ENCODE results near the gene MED26. TPM values are rescaled to one million over a fixed set of nuclear protein-coding genes. Genes with fewer than 3 reads are reported as not detected.
A peak's percentile ranks its signal among the peaks of the same experiment; 100 is the strongest.

MED26 gene
- total and polyA plus RNA-seq, 2 of the 13 experiments (the other 11 are each of a cell fraction or from before 2014, with no cell fraction given) = 3.5 to 3.8 TPM

DNA sequence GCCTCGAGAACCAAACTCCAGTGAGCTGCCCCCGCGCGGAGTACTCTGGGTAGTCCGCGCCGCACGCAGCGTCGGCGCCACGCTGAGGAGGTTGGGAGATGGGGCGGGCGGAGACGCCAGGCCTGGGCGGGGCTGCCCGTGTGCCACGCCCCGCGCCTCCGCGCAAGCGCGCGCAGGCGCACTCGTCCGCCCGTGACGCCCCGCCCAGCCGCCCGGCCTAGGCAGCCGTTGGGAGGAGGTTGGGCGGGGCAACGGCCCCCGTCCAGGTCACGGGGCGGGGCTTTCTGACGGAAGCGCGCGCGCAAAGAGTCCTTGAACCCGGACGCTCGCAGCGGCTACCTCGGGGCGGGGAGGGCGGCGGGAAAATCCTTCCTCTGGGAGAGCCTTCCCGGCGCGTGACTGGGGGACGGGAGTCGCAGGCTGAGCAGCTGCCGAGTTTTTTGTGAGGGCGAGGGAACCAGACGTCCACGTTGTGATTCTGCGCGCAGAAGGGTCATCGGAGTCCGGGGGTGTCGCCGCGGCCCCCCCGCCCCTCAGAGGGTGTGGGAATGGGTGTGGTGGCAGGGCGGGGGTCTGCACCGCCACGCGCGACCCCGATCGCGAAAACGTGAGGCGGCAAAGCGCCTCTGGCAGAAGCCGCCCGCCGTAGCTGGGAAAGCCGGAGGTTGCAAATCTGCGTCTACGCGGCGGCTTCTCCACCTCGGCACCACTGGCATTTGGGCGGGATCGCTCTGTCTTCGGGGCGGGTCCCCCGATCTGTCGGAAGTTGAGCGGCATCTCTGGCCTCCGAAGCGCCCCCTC lies at the start of gene MED26 (continued):
- peak; percentile 79 for TF ChIP-seq KMT2A (CRISPR knock-in tag; IDR thresholded peaks at IDR 0.05)
- peak; percentile 50 for TF ChIP-seq ZBTB7A (CRISPR knock-in tag; IDR thresholded peaks at IDR 0.05)
- TF ChIP-seq, protein P1, sequence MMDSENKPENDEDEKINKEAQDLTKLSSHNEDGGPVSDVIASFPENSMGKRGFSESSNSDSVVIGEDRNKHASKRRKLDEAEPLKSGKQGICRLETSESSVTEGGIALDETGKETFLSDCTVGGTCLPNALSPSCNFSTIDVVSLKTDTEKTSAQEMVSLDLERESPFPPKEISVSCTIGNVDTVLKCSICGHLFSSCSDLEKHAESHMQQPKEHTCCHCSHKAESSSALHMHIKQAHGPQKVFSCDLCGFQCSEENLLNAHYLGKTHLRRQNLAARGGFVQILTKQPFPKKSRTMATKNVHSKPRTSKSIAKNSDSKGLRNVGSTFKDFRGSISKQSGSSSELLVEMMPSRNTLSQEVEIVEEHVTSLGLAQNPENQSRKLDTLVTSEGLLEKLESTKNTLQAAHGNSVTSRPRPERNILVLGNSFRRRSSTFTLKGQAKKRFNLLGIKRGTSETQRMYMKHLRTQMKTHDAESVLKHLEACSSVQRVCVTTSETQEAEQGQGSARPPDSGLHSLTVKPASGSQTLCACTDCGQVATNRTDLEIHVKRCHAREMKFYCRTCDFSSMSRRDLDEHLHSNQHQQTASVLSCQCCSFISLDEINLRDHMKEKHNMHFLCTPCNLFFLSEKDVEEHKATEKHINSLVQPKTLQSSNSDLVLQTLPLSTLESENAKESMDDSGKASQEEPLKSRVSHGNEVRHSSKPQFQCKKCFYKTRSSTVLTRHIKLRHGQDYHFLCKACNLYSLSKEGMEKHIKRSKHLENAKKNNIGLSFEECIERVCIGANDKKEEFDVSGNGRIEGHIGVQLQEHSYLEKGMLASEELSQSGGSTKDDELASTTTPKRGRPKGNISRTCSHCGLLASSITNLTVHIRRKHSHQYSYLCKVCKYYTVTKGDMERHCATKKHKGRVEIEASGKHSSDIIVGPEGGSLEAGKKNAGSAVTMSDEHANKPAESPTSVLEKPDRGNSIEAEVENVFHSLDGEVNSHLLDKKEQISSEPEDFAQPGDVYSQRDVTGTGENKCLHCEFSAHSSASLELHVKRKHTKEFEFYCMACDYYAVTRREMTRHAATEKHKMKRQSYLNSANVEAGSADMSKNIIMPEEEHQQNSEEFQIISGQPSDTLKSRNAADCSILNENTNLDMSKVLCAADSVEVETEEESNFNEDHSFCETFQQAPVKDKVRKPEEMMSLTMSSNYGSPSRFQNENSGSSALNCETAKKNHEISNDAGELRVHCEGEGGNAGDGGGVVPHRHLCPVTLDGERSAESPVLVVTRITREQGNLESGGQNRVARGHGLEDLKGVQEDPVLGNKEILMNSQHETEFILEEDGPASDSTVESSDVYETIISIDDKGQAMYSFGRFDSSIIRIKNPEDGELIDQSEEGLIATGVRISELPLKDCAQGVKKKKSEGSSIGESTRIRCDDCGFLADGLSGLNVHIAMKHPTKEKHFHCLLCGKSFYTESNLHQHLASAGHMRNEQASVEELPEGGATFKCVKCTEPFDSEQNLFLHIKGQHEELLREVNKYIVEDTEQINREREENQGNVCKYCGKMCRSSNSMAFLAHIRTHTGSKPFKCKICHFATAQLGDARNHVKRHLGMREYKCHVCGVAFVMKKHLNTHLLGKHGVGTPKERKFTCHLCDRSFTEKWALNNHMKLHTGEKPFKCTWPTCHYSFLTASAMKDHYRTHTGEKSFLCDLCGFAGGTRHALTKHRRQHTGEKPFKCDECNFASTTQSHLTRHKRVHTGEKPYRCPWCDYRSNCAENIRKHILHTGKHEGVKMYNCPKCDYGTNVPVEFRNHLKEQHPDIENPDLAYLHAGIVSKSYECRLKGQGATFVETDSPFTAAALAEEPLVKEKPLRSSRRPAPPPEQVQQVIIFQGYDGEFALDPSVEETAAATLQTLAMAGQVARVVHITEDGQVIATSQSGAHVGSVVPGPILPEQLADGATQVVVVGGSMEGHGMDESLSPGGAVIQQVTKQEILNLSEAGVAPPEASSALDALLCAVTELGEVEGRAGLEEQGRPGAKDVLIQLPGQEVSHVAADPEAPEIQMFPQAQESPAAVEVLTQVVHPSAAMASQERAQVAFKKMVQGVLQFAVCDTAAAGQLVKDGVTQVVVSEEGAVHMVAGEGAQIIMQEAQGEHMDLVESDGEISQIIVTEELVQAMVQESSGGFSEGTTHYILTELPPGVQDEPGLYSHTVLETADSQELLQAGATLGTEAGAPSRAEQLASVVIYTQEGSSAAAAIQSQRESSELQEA (CRISPR knock-in tag; IDR thresholded peaks at IDR 0.05; ENCODE audit: not compliant biosample characterization) = peak; percentile 65
- TF ChIP-seq, protein P2, sequence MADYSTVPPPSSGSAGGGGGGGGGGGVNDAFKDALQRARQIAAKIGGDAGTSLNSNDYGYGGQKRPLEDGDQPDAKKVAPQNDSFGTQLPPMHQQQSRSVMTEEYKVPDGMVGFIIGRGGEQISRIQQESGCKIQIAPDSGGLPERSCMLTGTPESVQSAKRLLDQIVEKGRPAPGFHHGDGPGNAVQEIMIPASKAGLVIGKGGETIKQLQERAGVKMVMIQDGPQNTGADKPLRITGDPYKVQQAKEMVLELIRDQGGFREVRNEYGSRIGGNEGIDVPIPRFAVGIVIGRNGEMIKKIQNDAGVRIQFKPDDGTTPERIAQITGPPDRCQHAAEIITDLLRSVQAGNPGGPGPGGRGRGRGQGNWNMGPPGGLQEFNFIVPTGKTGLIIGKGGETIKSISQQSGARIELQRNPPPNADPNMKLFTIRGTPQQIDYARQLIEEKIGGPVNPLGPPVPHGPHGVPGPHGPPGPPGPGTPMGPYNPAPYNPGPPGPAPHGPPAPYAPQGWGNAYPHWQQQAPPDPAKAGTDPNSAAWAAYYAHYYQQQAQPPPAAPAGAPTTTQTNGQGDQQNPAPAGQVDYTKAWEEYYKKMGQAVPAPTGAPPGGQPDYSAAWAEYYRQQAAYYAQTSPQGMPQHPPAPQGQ (CRISPR knock-in tag; IDR thresholded peaks at IDR 0.05; ENCODE audit: borderline replicate concordance) = no peak
- TF ChIP-seq MTA1 (CRISPR knock-in tag; IDR thresholded peaks at IDR 0.05; ENCODE audit: borderline replicate concordance) = peak; percentile 58; the same call in 1 of the 2 replicates
- peak; percentile 38; the same call in 1 of the 2 replicates for TF ChIP-seq PHF21A (CRISPR knock-in tag; IDR thresholded peaks at IDR 0.05)
- TF ChIP-seq SUZ12 (IDR thresholded peaks at IDR 0.05; ENCODE audit: low read depth, low read length) = peak; percentile 23; the same call in 1 of the 2 replicates
- no peak; the same call in 1 of the 2 replicates for TF ChIP-seq PAX8 (CRISPR knock-in tag; IDR thresholded peaks at IDR 0.05; ENCODE audit: borderline replicate concordance)
- TF ChIP-seq GATAD2A (CRISPR knock-in tag; IDR thresholded peaks at IDR 0.05) = peak; percentile 21; the same call in 1 of the 2 replicates
- peak; percentile 87 for TF ChIP-seq THAP7 (CRISPR knock-in tag; IDR thresholded peaks at IDR 0.05)
- TF ChIP-seq RXRA (CRISPR knock-in tag; IDR thresholded peaks at IDR 0.05) = peak; percentile 88
- no peak for TF ChIP-seq FOXP1 (IDR thresholded peaks at IDR 0.05)
- no peak for TF ChIP-seq FOXP1 (CRISPR knock-in tag; IDR thresholded peaks at IDR 0.05)
- peak; percentile 52 for TF ChIP-seq RAD21 (CRISPR knock-in tag; IDR thresholded peaks at IDR 0.05)
- no peak for TF ChIP-seq SNRNP70 (IDR thresholded peaks at IDR 0.05; ENCODE audit: low read depth, low read length)
- peak; percentile 90 for TF ChIP-seq GABPB1 (CRISPR knock-in tag; IDR thresholded peaks at IDR 0.05)
